Ishikawa (cell line): ENCODE measurements around the gene OXER1.

Experiments
- CEBPB ChIP-seq: IDR thresholded peaks from 2 replicates; pipeline ENCODE4 v1.6.1; 2012
- EP300 ChIP-seq: IDR thresholded peaks from 2 replicates; pipeline ENCODE4 v1.6.1; 2012; ENCODE audit warnings: borderline replicate concordance
- NFIC ChIP-seq: IDR thresholded peaks from 2 replicates; pipeline ENCODE4 v1.6.1; 2012
- RAD21 ChIP-seq: IDR thresholded peaks from 2 replicates; pipeline ENCODE4 v1.6.1; 2012; ENCODE audit warnings: low read depth
- TAF1 ChIP-seq: IDR thresholded peaks from 2 replicates; pipeline ENCODE4 v1.6.1; 2012; ENCODE audit warnings: low read depth, mild to moderate bottlenecking
- TEAD4 ChIP-seq: IDR thresholded peaks from 2 replicates; pipeline ENCODE4 v1.6.1; 2012
- YY1 ChIP-seq: IDR thresholded peaks from 2 replicates; pipeline ENCODE4 v1.6.1; 2012; ENCODE audit warnings: low read depth
- TF ChIP-seq, protein P1 (sequence below): IDR thresholded peaks from 2 replicates; pipeline ENCODE4 v1.6.1; 2012; ENCODE audit warnings: low read depth, mild to moderate bottlenecking
- TF ChIP-seq, protein P2 (sequence below): IDR thresholded peaks from 2 replicates; pipeline ENCODE4 v1.6.1; 2012

DNA sequence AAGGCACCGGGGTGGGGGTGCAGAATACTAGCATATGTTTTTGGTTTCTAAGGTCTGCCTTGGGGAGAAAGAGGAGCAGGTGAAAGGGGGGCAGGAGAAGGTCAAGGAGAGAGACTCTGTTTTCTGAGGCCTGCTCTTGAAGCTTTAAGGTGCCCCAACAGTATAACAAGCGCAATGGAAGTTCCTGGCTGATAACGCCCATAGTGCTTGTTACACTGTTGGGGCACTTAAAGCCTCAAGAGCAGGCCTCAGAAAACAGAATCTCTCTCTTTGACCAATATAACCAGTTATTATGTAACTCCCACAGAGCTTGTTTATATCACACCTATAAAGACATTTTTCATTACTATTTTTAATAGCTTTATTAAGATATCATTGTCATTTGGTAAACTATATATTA, 16.5 kb downstream of the OXER1 start:
- TF ChIP-seq, protein P1, sequence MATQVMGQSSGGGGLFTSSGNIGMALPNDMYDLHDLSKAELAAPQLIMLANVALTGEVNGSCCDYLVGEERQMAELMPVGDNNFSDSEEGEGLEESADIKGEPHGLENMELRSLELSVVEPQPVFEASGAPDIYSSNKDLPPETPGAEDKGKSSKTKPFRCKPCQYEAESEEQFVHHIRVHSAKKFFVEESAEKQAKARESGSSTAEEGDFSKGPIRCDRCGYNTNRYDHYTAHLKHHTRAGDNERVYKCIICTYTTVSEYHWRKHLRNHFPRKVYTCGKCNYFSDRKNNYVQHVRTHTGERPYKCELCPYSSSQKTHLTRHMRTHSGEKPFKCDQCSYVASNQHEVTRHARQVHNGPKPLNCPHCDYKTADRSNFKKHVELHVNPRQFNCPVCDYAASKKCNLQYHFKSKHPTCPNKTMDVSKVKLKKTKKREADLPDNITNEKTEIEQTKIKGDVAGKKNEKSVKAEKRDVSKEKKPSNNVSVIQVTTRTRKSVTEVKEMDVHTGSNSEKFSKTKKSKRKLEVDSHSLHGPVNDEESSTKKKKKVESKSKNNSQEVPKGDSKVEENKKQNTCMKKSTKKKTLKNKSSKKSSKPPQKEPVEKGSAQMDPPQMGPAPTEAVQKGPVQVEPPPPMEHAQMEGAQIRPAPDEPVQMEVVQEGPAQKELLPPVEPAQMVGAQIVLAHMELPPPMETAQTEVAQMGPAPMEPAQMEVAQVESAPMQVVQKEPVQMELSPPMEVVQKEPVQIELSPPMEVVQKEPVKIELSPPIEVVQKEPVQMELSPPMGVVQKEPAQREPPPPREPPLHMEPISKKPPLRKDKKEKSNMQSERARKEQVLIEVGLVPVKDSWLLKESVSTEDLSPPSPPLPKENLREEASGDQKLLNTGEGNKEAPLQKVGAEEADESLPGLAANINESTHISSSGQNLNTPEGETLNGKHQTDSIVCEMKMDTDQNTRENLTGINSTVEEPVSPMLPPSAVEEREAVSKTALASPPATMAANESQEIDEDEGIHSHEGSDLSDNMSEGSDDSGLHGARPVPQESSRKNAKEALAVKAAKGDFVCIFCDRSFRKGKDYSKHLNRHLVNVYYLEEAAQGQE: no peak
- TF ChIP-seq, protein P2, sequence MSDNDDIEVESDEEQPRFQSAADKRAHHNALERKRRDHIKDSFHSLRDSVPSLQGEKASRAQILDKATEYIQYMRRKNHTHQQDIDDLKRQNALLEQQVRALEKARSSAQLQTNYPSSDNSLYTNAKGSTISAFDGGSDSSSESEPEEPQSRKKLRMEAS: no peak
- no peak for TF ChIP-seq YY1
- TF ChIP-seq CEBPB: no peak
- TF ChIP-seq EP300: no peak
- TF ChIP-seq TAF1: no peak
- TF ChIP-seq TEAD4: no peak
- TF ChIP-seq NFIC: no peak
- no peak for TF ChIP-seq RAD21
